ENCODE data around the gene BSN. TPM values are rescaled to one million over a fixed set of nuclear protein-coding genes. Genes with fewer than 3 reads are reported as not detected.

The BSN gene
- polyA plus RNA-seq, 2 of the 4 experiments (the other 2 are of a cell fraction), result 0.04 to 0.08 TPM

DNA sequence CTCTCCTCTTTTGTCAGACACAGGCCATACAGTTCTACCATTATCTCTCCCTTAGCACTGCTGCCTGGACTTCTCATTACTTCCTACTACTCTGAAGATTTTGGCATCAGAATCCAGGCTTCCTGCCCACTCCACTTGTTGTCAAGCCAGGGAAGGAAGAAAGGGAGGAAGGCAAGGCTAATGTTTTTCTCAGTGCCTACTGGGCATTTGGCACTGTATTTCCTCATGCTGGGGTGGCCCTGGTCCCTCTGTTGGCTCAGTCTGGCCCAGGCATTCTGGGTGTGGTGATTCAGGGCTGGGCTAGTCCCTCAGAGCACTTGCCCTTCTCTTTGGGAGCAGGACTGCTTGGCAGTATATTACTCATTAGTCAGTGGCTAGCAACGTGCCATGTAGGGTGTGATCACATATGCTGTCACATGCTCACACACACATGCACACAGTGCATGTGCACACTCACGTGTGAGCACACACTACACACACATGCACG, 52.9 kb downstream of the BSN start:
- TF ChIP-seq POLR2AphosphoS2 (conservative IDR thresholded peaks at IDR 0.05; ENCODE audit: low read length), result no peak
- H3K27ac ChIP-seq, result no peak overlapping the region
- ChIA-PET CTCF (interaction anchor here (1.2 kb wide), 1 partner anchor 68 kb away, joined by 3 read pairs; no protein-coding TSS in a partner anchor), POLR2A (no interaction called here)
- H3K4me1 ChIP-seq, result no peaks in the 10 kb centered on the region
- H3K9me3 ChIP-seq, result no peaks in the 10 kb centered on the region
- DNase-seq (ENCODE audit: low read depth in 1 of 2, low spot score in 1 of 2) (no peak), ATAC-seq (peak; percentile 50 to 59; a peak in 4 of 6 replicates), FAIRE-seq (no peak)
- WGBS (ENCODE audit: missing lambda C conversion rate), result 57% methylated on average over 3 of the region's 3 CpGs
- H3K4me3 ChIP-seq, result no peak overlapping the region
- no peak overlapping the region for H3K4me2 ChIP-seq

DNA sequence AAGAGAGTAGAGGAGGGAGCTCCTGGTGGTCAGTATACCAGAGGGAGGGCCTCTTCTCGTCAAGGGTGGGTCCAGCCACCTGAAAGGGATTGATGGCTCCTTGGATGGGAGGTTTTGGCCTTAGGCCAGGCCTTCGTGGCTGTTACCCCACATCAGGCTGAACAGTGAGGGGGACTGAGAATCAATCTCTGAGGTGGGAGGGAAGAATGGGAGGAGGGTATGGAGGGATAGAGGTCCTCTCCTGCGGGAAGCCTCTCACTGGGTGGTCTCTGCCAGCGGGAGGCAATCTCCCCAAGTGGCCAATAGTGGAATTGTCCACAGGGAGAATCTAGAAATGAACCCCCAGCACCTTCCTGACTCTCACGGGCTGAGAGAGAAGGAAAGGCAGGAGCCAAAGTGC, 53.5 kb downstream of the BSN start:
- FAIRE-seq, result no peak
- Histone ChIP-seq H3K4me2 (no peak overlapping the region), H3K4me3 (no peak overlapping the region), H3K27ac (no peak overlapping the region), H3K9me3 (no peaks in the 10 kb centered on the region; the same call in 2 of the 3 replicates), H3K4me1 (no peaks in the 10 kb centered on the region)
- 19% methylated on average over 4 of the region's 5 CpGs for WGBS (ENCODE audit: missing lambda C conversion rate)
- no peak for TF ChIP-seq CHD4 (IDR thresholded peaks at IDR 0.05; ENCODE audit: borderline replicate concordance)
- no peak for TF ChIP-seq ESRRA (IDR thresholded peaks at IDR 0.05; ENCODE audit: borderline replicate concordance, low read length)
- TF ChIP-seq TFCP2L1 (CRISPR knock-in tag; IDR thresholded peaks at IDR 0.05), result no peak
- TF ChIP-seq, protein P1, sequence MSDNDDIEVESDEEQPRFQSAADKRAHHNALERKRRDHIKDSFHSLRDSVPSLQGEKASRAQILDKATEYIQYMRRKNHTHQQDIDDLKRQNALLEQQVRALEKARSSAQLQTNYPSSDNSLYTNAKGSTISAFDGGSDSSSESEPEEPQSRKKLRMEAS (IDR thresholded peaks at IDR 0.05), result no peak
- no peak for TF ChIP-seq RCOR1 (IDR thresholded peaks at IDR 0.05; ENCODE audit: low read depth, low read length)
- no peak for TF ChIP-seq KDM1A (IDR thresholded peaks at IDR 0.05; ENCODE audit: low read depth)
- TF ChIP-seq RNF2 (IDR thresholded peaks at IDR 0.05; ENCODE audit: borderline replicate concordance, low read depth), result no peak
- no peak for TF ChIP-seq MYC (IDR thresholded peaks at IDR 0.05; ENCODE audit: borderline replicate concordance, low read length)
- no peak for TF ChIP-seq KDM5A (IDR thresholded peaks at IDR 0.05)
- TF ChIP-seq ELK1 (IDR thresholded peaks at IDR 0.05; ENCODE audit: low read depth, low read length), result no peak
- TF ChIP-seq FOSL2 (IDR thresholded peaks at IDR 0.05), result no peak
- TF ChIP-seq FOSL2 (CRISPR knock-in tag; IDR thresholded peaks at IDR 0.05), result no peak
- no peak for TF ChIP-seq EHMT2 (IDR thresholded peaks at IDR 0.05; ENCODE audit: low read depth)
- DNase-seq (ENCODE audit: low read depth in 1 of 2, low spot score in 1 of 2), result no peak
- ChIA-PET POLR2A (no interaction called here), CTCF (no interaction called here)
- peak; percentile 56 to 68; a peak in 3 of 6 replicates for ATAC-seq

- no peak for FAIRE-seq
Observed at GRCh38 chr3:49609314-49609713, 55.0 kb downstream of the BSN start.

More at GRCh38 chr3:49609314-49609713, 55.0 kb downstream of the BSN start:
- ChIA-PET CTCF (interaction anchor here (0.6 to 0.7 kb wide), 2 partner anchors 46 to 62 kb away, joined by 3 read pairs; no protein-coding TSS in a partner anchor), POLR2A (no interaction called here)
- 62% methylated on average over 5 of the region's 5 CpGs for WGBS (ENCODE audit: missing lambda C conversion rate)
- no peak overlapping the region for H3K27ac ChIP-seq
- DNase-seq (ENCODE audit: low read depth in 1 of 2, low spot score in 1 of 2) (no peak), ATAC-seq (no peak)
- no peak overlapping the region for H3K4me2 ChIP-seq
- H3K4me1 ChIP-seq, result no peaks in the 10 kb centered on the region
- no peak overlapping the region for H3K4me3 ChIP-seq
- H3K9me3 ChIP-seq, result no peaks in the 10 kb centered on the region; the same call in 2 of the 3 replicates
- TF ChIP-seq EHMT2 (IDR thresholded peaks at IDR 0.05; ENCODE audit: low read depth), result no peak
- TF ChIP-seq ESRRA (IDR thresholded peaks at IDR 0.05; ENCODE audit: borderline replicate concordance, low read length), result no peak
- TF ChIP-seq, protein P2, sequence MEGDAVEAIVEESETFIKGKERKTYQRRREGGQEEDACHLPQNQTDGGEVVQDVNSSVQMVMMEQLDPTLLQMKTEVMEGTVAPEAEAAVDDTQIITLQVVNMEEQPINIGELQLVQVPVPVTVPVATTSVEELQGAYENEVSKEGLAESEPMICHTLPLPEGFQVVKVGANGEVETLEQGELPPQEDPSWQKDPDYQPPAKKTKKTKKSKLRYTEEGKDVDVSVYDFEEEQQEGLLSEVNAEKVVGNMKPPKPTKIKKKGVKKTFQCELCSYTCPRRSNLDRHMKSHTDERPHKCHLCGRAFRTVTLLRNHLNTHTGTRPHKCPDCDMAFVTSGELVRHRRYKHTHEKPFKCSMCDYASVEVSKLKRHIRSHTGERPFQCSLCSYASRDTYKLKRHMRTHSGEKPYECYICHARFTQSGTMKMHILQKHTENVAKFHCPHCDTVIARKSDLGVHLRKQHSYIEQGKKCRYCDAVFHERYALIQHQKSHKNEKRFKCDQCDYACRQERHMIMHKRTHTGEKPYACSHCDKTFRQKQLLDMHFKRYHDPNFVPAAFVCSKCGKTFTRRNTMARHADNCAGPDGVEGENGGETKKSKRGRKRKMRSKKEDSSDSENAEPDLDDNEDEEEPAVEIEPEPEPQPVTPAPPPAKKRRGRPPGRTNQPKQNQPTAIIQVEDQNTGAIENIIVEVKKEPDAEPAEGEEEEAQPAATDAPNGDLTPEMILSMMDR (IDR thresholded peaks at IDR 0.05), result no peak
- TF ChIP-seq, protein P3, sequence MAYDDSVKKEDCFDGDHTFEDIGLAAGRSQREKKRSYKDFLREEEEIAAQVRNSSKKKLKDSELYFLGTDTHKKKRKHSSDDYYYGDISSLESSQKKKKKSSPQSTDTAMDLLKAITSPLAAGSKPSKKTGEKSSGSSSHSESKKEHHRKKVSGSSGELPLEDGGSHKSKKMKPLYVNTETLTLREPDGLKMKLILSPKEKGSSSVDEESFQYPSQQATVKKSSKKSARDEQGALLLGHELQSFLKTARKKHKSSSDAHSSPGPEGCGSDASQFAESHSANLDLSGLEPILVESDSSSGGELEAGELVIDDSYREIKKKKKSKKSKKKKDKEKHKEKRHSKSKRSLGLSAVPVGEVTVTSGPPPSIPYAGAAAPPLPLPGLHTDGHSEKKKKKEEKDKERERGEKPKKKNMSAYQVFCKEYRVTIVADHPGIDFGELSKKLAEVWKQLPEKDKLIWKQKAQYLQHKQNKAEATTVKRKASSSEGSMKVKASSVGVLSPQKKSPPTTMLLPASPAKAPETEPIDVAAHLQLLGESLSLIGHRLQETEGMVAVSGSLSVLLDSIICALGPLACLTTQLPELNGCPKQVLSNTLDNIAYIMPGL (CRISPR knock-in tag; IDR thresholded peaks at IDR 0.05; ENCODE audit: borderline replicate concordance), result no peak
- TF ChIP-seq, protein P4, sequence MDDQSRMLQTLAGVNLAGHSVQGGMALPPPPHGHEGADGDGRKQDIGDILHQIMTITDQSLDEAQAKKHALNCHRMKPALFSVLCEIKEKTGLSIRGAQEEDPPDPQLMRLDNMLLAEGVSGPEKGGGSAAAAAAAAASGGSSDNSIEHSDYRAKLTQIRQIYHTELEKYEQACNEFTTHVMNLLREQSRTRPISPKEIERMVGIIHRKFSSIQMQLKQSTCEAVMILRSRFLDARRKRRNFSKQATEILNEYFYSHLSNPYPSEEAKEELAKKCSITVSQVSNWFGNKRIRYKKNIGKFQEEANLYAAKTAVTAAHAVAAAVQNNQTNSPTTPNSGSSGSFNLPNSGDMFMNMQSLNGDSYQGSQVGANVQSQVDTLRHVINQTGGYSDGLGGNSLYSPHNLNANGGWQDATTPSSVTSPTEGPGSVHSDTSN (IDR thresholded peaks at IDR 0.05), result no peak
- no peak for TF ChIP-seq MAZ (IDR thresholded peaks at IDR 0.05; ENCODE audit: borderline replicate concordance, low read depth, low read length)
